HL-60 (cell line): ENCODE data around the gene AKAP12.
A peak's percentile ranks its signal among the peaks of the same experiment; 100 is the strongest.

ENCODE experiments used
- DNase-seq, 2 experiments: peaks; one replicate each; pipeline ENCODE4 v3.0.0-alpha.2; 2010 to 2020; ENCODE audit warnings: low read depth in 1 of 2, low spot score in 1 of 2
- H3K27ac ChIP-seq: fragments of 250-450 bp; sonication (Bioruptor Pico); replicated peaks from 2 replicates; pipeline ENCODE4 v1.5.1; 2020; ENCODE audit warnings: mild to moderate bottlenecking, moderate library complexity
- H3K27me3 ChIP-seq: fragments of 250-450 bp; sonication (Bioruptor Pico); 2 replicates; pipeline ENCODE4 v1.5.1; 2021; ENCODE audit warnings: mild to moderate bottlenecking, moderate library complexity; ENCODE audit not compliant: insufficient read depth, poor library complexity, severe bottlenecking
- H3K4me3 ChIP-seq: replicated peaks from 2 replicates; pipeline ENCODE4 v1.5.1; 2011; ENCODE audit warnings: mild to moderate bottlenecking, control low read depth, low read length; ENCODE audit not compliant: insufficient read depth
- CTCF ChIP-seq: IDR thresholded peaks from one replicate; pipeline ENCODE4 v1.5.1; 2011; ENCODE audit warnings: low read length, control low read depth, inconsistent platforms; ENCODE audit not compliant: insufficient read depth
- GABPA ChIP-seq: IDR thresholded peaks from 2 replicates; pipeline ENCODE4 v1.6.1; 2012; ENCODE audit warnings: low read depth
- POLR2AphosphoS5 ChIP-seq: IDR thresholded peaks from 2 replicates; pipeline ENCODE4 v1.6.1; 2012; ENCODE audit warnings: low read depth
- REST ChIP-seq: IDR thresholded peaks from 2 replicates; pipeline ENCODE4 v1.6.1; 2012; ENCODE audit warnings: low read depth; ENCODE audit not compliant: insufficient replicate concordance
- SPI1 ChIP-seq: IDR thresholded peaks from 2 replicates; pipeline ENCODE4 v1.6.1; 2012; ENCODE audit warnings: low read depth, mild to moderate bottlenecking, borderline replicate concordance

Gene AKAP12

GRCh38 chr6:151370509-151371078 lies 130.8 kb downstream of the AKAP12 start:
- Histone ChIP-seq H3K27ac (no peak overlapping the region), H3K27me3 (no peaks in the 10 kb centered on the region), H3K4me3 (no peak overlapping the region)
- TF ChIP-seq CTCF, result no peak
- no peak for TF ChIP-seq GABPA
- no peak for TF ChIP-seq SPI1
- TF ChIP-seq POLR2AphosphoS5, result no peak
- TF ChIP-seq REST, result no peak
- DNase-seq, result no peak

GRCh38 chr6:151372164-151372563 lies 132.4 kb downstream of the AKAP12 start:
- no peak for DNase-seq
- Histone ChIP-seq H3K27ac (no peak overlapping the region), H3K4me3 (no peak overlapping the region), H3K27me3 (no peaks in the 10 kb centered on the region)
- TF ChIP-seq REST (no peak), GABPA (no peak), CTCF (no peak), SPI1 (no peak), POLR2AphosphoS5 (no peak)

GRCh38 chr6:151374036-151374683 lies 134.4 kb downstream of the AKAP12 start:
- TF ChIP-seq POLR2AphosphoS5, result no peak
- no peak for TF ChIP-seq REST
- no peak for TF ChIP-seq GABPA
- TF ChIP-seq CTCF, result no peak
- peak; percentile 68; the same call in 1 of the 2 replicates for TF ChIP-seq SPI1
- Histone ChIP-seq H3K27ac (no peak overlapping the region), H3K27me3 (no peaks in the 10 kb centered on the region), H3K4me3 (no peak overlapping the region)
- DNase-seq, result peak; percentile 47 to 49
